Measurements from ENCODE around the gene ATP2A1.

DNA sequence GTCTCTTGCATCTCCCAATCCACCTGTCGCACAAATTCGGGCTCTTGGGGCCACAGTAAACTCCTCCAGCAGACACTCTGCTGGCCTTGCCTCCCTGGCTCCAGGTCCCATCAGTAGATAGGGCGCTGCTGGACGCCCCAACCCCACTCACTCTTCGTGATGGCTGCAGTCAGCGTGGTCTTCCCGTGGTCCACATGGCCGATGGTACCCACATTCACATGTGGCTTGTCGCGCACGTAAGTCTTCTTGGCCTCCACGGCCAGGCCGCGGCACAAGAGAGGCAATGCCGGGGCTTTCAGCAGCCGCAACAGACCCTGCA lies 32.6 kb upstream of the ATP2A1 start:
- TF ChIP-seq, protein P1, sequence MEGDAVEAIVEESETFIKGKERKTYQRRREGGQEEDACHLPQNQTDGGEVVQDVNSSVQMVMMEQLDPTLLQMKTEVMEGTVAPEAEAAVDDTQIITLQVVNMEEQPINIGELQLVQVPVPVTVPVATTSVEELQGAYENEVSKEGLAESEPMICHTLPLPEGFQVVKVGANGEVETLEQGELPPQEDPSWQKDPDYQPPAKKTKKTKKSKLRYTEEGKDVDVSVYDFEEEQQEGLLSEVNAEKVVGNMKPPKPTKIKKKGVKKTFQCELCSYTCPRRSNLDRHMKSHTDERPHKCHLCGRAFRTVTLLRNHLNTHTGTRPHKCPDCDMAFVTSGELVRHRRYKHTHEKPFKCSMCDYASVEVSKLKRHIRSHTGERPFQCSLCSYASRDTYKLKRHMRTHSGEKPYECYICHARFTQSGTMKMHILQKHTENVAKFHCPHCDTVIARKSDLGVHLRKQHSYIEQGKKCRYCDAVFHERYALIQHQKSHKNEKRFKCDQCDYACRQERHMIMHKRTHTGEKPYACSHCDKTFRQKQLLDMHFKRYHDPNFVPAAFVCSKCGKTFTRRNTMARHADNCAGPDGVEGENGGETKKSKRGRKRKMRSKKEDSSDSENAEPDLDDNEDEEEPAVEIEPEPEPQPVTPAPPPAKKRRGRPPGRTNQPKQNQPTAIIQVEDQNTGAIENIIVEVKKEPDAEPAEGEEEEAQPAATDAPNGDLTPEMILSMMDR (IDR thresholded peaks at IDR 0.05): no peak
- no peak for TF ChIP-seq ZFX (IDR thresholded peaks at IDR 0.05; ENCODE audit: borderline replicate concordance)
